Measurements from ENCODE around the gene FBH1.
"Not testable (repeated sequence)": the region's sequence is repeated elsewhere in the genome, so short reads cannot be mapped to it uniquely, and the experiment has no call there.

FBH1 gene

GRCh38 chr10:5854131-5854475, 35.9 kb upstream of the FBH1 start:
- DNase-seq = no peak
- H3K36me3 ChIP-seq = no peaks in the 10 kb centered on the region
- TF ChIP-seq, protein P1, sequence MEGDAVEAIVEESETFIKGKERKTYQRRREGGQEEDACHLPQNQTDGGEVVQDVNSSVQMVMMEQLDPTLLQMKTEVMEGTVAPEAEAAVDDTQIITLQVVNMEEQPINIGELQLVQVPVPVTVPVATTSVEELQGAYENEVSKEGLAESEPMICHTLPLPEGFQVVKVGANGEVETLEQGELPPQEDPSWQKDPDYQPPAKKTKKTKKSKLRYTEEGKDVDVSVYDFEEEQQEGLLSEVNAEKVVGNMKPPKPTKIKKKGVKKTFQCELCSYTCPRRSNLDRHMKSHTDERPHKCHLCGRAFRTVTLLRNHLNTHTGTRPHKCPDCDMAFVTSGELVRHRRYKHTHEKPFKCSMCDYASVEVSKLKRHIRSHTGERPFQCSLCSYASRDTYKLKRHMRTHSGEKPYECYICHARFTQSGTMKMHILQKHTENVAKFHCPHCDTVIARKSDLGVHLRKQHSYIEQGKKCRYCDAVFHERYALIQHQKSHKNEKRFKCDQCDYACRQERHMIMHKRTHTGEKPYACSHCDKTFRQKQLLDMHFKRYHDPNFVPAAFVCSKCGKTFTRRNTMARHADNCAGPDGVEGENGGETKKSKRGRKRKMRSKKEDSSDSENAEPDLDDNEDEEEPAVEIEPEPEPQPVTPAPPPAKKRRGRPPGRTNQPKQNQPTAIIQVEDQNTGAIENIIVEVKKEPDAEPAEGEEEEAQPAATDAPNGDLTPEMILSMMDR (IDR thresholded peaks at IDR 0.05; ENCODE audit: low read depth, low read length) = no peak
- H3K9me3 ChIP-seq = no peaks in the 10 kb centered on the region
- H3K4me1 ChIP-seq = no peaks in the 10 kb centered on the region
- no peak overlapping the region for H3K4me3 ChIP-seq (ENCODE audit: low read depth, low read length)
- no peaks in the 10 kb centered on the region for H3K27me3 ChIP-seq

DNA sequence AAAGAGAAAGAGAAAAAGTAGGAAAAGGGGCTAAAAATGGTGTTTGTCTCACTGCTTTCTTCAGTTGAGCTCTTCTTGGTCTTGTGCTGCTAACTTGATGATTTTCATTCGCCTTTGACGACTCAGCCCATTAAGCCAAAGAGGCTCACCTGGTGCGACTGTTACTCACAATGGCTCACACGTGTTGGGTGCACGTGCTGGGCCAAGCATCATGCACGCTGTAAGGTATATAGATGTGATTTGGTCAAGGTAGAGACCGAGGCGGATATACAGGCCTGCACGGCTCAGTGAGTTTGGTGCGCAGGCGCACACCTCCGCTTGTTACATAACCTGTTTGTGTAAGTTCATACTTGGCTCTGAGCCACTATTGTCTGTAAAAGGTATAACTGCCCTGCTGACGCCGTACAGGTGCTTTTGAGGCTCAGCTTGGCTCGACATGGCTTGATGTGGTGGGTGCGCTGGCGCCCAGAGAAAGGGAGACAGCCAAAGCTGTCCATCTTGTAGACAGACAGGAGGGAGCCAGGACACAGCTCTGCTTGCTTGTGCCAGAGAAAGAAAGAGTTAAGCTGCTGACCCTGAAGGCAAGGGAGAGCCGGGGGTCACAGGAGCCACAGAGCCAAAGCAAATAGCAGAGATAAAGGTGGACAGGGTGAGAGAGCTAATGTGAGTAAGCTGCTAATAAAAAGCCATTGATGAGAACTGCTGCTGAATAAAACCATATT, 33.9 kb upstream of the FBH1 start:
- H3K4me3 ChIP-seq (ENCODE audit: low read depth, low read length) = no peak overlapping the region
- H3K36me3 ChIP-seq = no peaks in the 10 kb centered on the region
- H3K27me3 ChIP-seq = no peaks in the 10 kb centered on the region
- TF ChIP-seq, protein P1 (IDR thresholded peaks at IDR 0.05; ENCODE audit: low read depth, low read length) = no peak
- no peaks in the 10 kb centered on the region for H3K9me3 ChIP-seq
- DNase-seq = no peak
- no peaks in the 10 kb centered on the region for H3K4me1 ChIP-seq

DNA sequence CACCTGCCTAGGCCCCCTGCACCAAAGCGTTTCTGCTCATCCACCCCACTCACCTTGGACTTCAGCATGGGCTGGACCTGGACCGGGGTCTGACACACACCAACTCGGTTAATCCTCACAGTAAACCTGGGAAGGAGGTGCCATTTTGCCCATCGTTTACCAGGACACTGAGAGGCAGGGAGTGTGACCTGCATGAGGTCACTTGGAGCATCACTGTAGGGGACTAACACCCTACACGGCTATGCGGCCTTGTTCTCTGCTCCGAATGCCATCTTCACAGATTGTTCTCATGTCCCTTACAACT, 33.4 kb upstream of the FBH1 start:
- no peak for DNase-seq
- TF ChIP-seq, protein P1 (IDR thresholded peaks at IDR 0.05; ENCODE audit: low read depth, low read length) = no peak
- Histone ChIP-seq H3K27me3 (no peaks in the 10 kb centered on the region), H3K4me1 (no peaks in the 10 kb centered on the region), H3K4me3 (ENCODE audit: low read depth, low read length) (no peak overlapping the region), H3K36me3 (no peaks in the 10 kb centered on the region), H3K9me3 (no peaks in the 10 kb centered on the region)

GRCh38 chr10:5858811-5859210, 31.2 kb upstream of the FBH1 start:
- H3K4me1 ChIP-seq = no peaks in the 10 kb centered on the region
- TF ChIP-seq, protein P1 (IDR thresholded peaks at IDR 0.05; ENCODE audit: low read depth, low read length) = no peak
- no peak for DNase-seq

DNA sequence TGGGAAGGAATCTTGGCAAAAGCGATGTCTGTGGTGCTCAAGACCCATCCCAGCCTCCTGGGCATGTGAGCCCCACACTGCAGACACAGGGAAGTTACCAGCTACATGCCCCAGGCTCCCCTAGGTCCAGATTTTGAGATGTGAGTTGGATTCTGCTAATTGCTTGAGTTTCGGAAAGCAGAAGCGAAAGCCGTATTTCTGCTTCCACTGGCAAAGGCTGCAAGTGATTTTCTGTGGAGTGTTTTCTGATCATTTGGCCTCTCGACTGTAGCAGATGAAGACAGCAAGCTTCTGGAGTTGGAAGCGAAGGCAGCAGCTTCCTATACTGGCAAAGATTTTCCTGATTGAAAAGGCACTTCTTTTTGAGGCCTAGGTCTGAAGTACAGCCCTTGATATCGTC, 30.0 kb upstream of the FBH1 start:
- TF ChIP-seq, protein P1 (IDR thresholded peaks at IDR 0.05; ENCODE audit: low read depth, low read length) = no peak
- Histone ChIP-seq H3K4me1 (no peaks in the 10 kb centered on the region), H3K4me3 (ENCODE audit: low read depth, low read length) (no peak overlapping the region), H3K36me3 (no peaks in the 10 kb centered on the region), H3K9me3 (no peaks in the 10 kb centered on the region), H3K27me3 (no peaks in the 10 kb centered on the region)
- no peak for DNase-seq

More at GRCh38 chr10:5858811-5859210, 31.2 kb upstream of the FBH1 start:
- no peaks in the 10 kb centered on the region for H3K27me3 ChIP-seq
- no peaks in the 10 kb centered on the region for H3K36me3 ChIP-seq
- H3K4me3 ChIP-seq (ENCODE audit: low read depth, low read length) = no peak overlapping the region
- H3K9me3 ChIP-seq = no peaks in the 10 kb centered on the region

DNA sequence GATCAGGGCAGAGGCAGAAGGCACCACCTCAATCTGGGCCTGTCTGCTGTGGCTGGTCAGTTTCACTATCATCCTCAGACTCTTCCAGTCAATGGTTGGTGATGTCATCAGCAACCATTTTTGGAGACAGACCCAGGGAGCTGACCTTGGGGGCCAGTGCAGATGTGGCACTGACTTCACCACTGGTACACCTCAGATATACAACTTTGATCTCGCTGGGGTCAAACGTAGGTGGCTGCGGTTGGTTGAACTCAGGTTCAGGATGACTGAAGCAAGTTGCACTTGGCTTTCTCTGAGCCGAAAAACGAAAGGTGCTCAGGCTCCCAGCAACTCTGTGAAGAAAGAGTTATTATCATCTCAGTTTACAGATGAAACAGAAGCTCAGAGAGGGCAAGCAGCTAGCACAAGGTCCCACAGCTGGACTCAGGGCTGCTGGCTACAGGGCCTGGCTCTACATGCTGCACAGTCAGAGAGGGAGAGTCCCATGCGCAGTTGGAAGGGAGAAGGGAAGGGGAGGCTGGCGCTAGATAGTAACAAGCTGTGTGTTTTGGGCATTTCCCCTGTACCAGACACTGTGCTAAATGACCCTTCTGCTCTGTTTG, 27.6 kb upstream of the FBH1 start:
- H3K9me3 ChIP-seq = no peaks in the 10 kb centered on the region
- TF ChIP-seq, protein P1 (IDR thresholded peaks at IDR 0.05; ENCODE audit: low read depth, low read length) = no peak
- H3K27me3 ChIP-seq = no peaks in the 10 kb centered on the region
- no peak overlapping the region for H3K4me3 ChIP-seq (ENCODE audit: low read depth, low read length)
- H3K4me1 ChIP-seq = no peaks in the 10 kb centered on the region
- H3K36me3 ChIP-seq = no peaks in the 10 kb centered on the region
- no peak for DNase-seq

DNA sequence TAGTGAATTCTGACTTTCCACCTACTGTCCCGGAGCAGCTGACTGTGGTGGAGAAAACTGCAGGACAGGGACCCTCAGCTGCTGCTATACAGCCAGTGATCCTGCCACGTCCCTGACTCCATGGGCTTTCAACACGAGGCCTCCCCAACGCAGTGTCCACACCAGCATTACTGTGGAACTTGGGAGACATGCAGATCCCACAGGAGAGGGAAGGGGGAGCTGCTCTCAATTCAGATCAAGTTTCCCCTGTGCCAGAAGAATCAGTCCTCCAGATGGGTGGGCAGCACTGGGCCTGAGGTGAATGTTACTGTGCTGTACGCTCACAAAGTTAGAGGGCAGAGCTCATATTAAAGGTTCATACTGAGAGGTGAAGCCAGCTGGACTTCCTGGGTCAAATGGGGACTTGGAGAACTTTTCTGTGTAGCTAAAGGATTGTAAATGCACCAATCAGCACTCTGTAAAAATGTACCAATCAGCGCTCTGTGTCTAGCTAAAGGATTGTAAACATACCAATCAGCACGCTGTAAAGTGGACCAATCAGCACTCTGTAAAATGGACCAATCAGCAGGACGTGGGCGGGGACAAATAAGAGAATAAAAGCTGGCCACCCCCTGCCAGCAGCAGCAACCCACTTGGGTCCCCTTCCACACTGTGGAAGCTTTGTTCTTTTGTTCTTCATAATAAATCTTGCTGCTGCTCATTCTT, 26.9 kb upstream of the FBH1 start:
- H3K36me3 ChIP-seq; H3K9me3 ChIP-seq; H3K4me3 ChIP-seq (ENCODE audit: low read depth, low read length); DNase-seq; H3K4me1 ChIP-seq; H3K27me3 ChIP-seq: not testable (repeated sequence)

- H3K9me3 ChIP-seq; H3K4me1 ChIP-seq; DNase-seq; H3K36me3 ChIP-seq; H3K4me3 ChIP-seq (ENCODE audit: low read depth, low read length); H3K27me3 ChIP-seq: not testable (repeated sequence)
These were observed 23.5 kb upstream of the FBH1 start for GRCh38 chr10:5866451-5867081.

Data from BE2C (cell line).